A673 (cell line): ENCODE results near the gene RTRAF. TPM values are rescaled to one million over a fixed set of nuclear protein-coding genes. Genes with fewer than 3 reads are reported as not detected.
A peak's percentile ranks its signal among the peaks of the same experiment; 100 is the strongest.

Experiments used
- BruUV-seq: library from RNA; stranded (reverse); fragments of 400-500 nt; replicated peaks from 2 replicates; lab custom pipeline; 2021; lab: Mats Ljungman, UMichigan
- CTCF ChIA-PET: fragments of 300-600 bp; sonication (Branson Sonifier 250); formaldehyde crosslinking; loops from one replicate; lab custom pipeline; 2022; ENCODE audit warnings: antibody characterized with exemption; lab: Charles Lee
- POLR2A ChIA-PET: fragments of 300-600 bp; sonication (Branson Sonifier 250); formaldehyde crosslinking; loops from one replicate; lab custom pipeline; 2022; ENCODE audit warnings: antibody characterized with exemption; ENCODE audit not compliant: low non-redundant PET; lab: Charles Lee
- DNase-seq: peaks from one replicate; pipeline ENCODE4 v3.0.0-alpha.2; 2015; ENCODE audit warnings: low spot score
- H3K27ac ChIP-seq: fragments of 200-600 bp; sonication (generic); 2 replicates; pipeline ENCODE4 v1.5.1; 2016; ENCODE audit warnings: mixed run types, low read depth, mild to moderate bottlenecking, mixed read lengths, antibody characterized with exemption, low read length; ENCODE audit not compliant: poor library complexity, severe bottlenecking
- H3K27me3 ChIP-seq: fragments of 200-600 bp; sonication (generic); replicated peaks from 2 replicates; pipeline ENCODE4 v1.6.1; 2017; ENCODE audit warnings: mixed run types, low read depth, mild to moderate bottlenecking, mixed read lengths, antibody characterized with exemption, low read length; ENCODE audit not compliant: insufficient read depth, poor library complexity
- H3K36me3 ChIP-seq: fragments of 200-600 bp; sonication (generic); 2 replicates; pipeline ENCODE4 v1.6.1; 2016; ENCODE audit warnings: mixed run types, mild to moderate bottlenecking, mixed read lengths, antibody characterized with exemption, low read length; ENCODE audit not compliant: insufficient read depth, poor library complexity, severe bottlenecking
- H3K4me1 ChIP-seq: fragments of 200-600 bp; sonication (generic); 2 replicates; pipeline ENCODE4 v1.6.1; 2017; ENCODE audit warnings: mixed run types, mild to moderate bottlenecking, mixed read lengths, antibody characterized with exemption, low read length; ENCODE audit not compliant: insufficient read depth, poor library complexity, severe bottlenecking
- H3K4me3 ChIP-seq: fragments of 200-600 bp; sonication (generic); 2 replicates; pipeline ENCODE4 v1.5.1; 2016; ENCODE audit warnings: low read depth, mixed run types, mild to moderate bottlenecking, mixed read lengths, low read length; ENCODE audit not compliant: poor library complexity, severe bottlenecking
- H3K9me3 ChIP-seq: fragments of 200-600 bp; sonication (generic); 2 replicates; pipeline ENCODE4 v1.6.1; 2016; ENCODE audit warnings: mixed run types, low read depth, mild to moderate bottlenecking, mixed read lengths, antibody characterized with exemption, low read length; ENCODE audit not compliant: poor library complexity, severe bottlenecking
- EZH2 ChIP-seq: fragments of 200-600 bp; sonication (generic); IDR thresholded peaks from 2 replicates; pipeline ENCODE4 v1.6.1; 2017; ENCODE audit warnings: borderline replicate concordance, low read depth, mild to moderate bottlenecking, mixed read lengths, antibody characterized with exemption, low read length; ENCODE audit not compliant: poor library complexity, severe bottlenecking
- intact Hi-C: fragments of 100-400 bp; cut with micrococcal nuclease; formaldehyde crosslinking; loops from one replicate; pipeline ENCODE4 v1.10.0; 2022; ENCODE audit not compliant: unreplicated experiment
- total RNA-seq: library from RNA; stranded (reverse); gene quantifications from 2 replicates; pipeline ENCODE4 v1.2.3, GENCODE V29; 2021
- TF ChIP-seq, protein P1 (sequence below): fragments of 300-800, 200-600 bp; sonication (generic); conservative IDR thresholded peaks from 2 replicates; pipeline ENCODE4 v1.5.1; 2017; ENCODE audit warnings: low read depth, mild to moderate bottlenecking, antibody characterized with exemption, low read length, moderate library complexity, mixed read lengths

Gene RTRAF
- total RNA-seq, 1 experiment from 2014 or later = 267 TPM

DNA sequence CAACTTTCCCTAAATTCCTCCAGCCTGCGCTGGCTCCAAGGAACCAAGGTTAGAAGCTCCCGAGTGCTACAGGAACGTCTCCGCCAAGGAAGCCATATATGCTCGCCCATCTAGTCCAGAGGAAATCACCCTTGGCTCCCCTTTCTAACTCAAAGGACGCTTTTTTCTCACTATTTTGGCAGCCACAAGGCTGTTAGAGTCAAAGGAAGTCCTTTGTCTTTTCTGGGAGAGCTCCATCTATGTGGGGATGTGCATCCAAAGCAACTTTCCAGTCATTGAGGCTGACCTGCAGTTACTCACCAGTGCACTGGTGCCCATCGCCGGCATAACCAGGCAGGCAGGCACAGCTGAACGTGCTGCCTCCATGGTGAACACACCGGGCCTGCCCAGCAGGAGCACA is 37.6 kb downstream of the RTRAF start:
- H3K4me1 ChIP-seq = peaks cover 40% of the 10 kb centered on the region
- POLR2A ChIA-PET = no interaction called here
- no peak for DNase-seq
- H3K9me3 ChIP-seq = no peaks in the 10 kb centered on the region
- CTCF ChIA-PET = no interaction called here
- H3K4me3 ChIP-seq = no peak overlapping the region
- H3K36me3 ChIP-seq = peaks cover 11% of the 10 kb centered on the region
- TF ChIP-seq, protein P1, sequence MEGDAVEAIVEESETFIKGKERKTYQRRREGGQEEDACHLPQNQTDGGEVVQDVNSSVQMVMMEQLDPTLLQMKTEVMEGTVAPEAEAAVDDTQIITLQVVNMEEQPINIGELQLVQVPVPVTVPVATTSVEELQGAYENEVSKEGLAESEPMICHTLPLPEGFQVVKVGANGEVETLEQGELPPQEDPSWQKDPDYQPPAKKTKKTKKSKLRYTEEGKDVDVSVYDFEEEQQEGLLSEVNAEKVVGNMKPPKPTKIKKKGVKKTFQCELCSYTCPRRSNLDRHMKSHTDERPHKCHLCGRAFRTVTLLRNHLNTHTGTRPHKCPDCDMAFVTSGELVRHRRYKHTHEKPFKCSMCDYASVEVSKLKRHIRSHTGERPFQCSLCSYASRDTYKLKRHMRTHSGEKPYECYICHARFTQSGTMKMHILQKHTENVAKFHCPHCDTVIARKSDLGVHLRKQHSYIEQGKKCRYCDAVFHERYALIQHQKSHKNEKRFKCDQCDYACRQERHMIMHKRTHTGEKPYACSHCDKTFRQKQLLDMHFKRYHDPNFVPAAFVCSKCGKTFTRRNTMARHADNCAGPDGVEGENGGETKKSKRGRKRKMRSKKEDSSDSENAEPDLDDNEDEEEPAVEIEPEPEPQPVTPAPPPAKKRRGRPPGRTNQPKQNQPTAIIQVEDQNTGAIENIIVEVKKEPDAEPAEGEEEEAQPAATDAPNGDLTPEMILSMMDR = no peak
- TF ChIP-seq EZH2 = no peak
- no peaks in the 10 kb centered on the region for H3K27me3 ChIP-seq
- H3K27ac ChIP-seq = no peak overlapping the region
- intact Hi-C loops = no loop called here
- no TSS peak for BruUV-seq

DNA sequence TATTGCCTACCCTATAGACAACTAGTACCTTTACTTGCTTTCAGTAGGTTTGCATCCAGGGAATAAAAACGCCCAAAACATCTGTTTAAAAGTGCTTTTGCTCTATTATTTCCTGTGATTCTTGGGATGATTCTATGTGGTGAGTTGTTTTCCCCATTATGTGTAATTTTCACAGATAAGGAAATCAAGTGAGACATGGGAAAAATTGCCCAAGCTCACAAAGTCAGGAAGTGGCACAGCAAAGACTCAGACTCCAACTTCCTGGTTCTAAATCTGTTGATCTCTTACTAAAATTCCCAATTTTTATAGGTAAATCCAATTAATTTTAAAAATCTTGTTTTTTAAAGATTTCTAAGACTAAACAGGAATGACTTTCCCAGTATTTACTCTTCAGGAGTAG is 40.5 kb downstream of the RTRAF start:
- BruUV-seq = no TSS peak
- Histone ChIP-seq H3K9me3 (no peaks in the 10 kb centered on the region), H3K27me3 (no peaks in the 10 kb centered on the region), H3K4me1 (peaks cover 48% of the 10 kb centered on the region), H3K4me3 (no peak overlapping the region), H3K36me3 (peaks cover 4% of the 10 kb centered on the region), H3K27ac (peak overlapping the region; percentile 31)
- ChIA-PET CTCF (no interaction called here), POLR2A (no interaction called here)
- intact Hi-C loops = no loop called here
- no peak for DNase-seq
- TF ChIP-seq, protein P1 = no peak
- TF ChIP-seq EZH2 = no peak

DNA sequence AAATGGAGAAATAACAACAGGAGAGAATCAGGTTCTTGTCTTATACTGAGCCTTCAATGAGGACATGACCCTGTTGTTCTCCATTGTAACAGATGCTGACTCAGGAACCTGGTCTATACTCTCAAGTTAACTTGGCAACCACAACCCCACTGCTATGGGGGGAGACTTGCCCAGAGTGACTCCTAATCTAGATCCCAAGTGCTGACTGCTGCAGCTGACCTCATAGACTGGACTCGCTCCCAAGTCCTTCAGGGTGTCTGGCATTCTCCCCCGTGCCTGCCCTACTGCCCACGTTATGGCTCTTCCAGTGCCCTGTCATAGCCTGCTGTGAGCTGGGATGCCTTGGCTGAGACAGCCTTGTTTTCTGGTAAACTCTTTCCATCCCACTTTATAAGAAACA is 42.4 kb downstream of the RTRAF start:
- no TSS peak for BruUV-seq
- no peaks in the 10 kb centered on the region for H3K27me3 ChIP-seq
- ChIA-PET POLR2A (no interaction called here), CTCF (no interaction called here)
- H3K4me1 ChIP-seq = peaks cover 48% of the 10 kb centered on the region
- intact Hi-C loops = no loop called here
- H3K4me3 ChIP-seq = no peak overlapping the region
- H3K36me3 ChIP-seq = peaks cover 7% of the 10 kb centered on the region
- TF ChIP-seq, protein P1 = no peak
- TF ChIP-seq EZH2 = no peak
- peak overlapping the region; percentile 86 for H3K27ac ChIP-seq
- DNase-seq = no peak
- no peaks in the 10 kb centered on the region for H3K9me3 ChIP-seq
